HepG2 (cell line): ENCODE data around the gene NFX1. TPM values are rescaled to one million over a fixed set of nuclear protein-coding genes. Genes with fewer than 3 reads are reported as not detected.

Experiments used
- CENPT ChIP-seq: sonication (generic); formaldehyde crosslinking; IDR thresholded peaks from 2 replicates; pipeline ENCODE4 v1.8.0; 2022; ENCODE audit warnings: low read depth, mild to moderate bottlenecking, moderate library complexity, missing genetic modification reagents
- ELF3 ChIP-seq: IDR thresholded peaks from 2 replicates; pipeline ENCODE4 v1.6.1; 2016; ENCODE audit warnings: missing genetic modification reagents, missing compliant biosample characterization
- FOXA3 ChIP-seq: IDR thresholded peaks from 2 replicates; pipeline ENCODE4 v1.6.1; 2016; ENCODE audit warnings: missing genetic modification reagents, missing compliant biosample characterization
- FOXP4 ChIP-seq: sonication (generic); formaldehyde crosslinking; IDR thresholded peaks from 2 replicates; pipeline ENCODE4 v1.4.0; 2020; ENCODE audit warnings: missing genetic modification reagents
- GABPA ChIP-seq, 2 experiments: IDR thresholded peaks; 2 replicates each; pipeline ENCODE4 v1.6.1; 2011 to 2016; ENCODE audit warnings: low read depth in 2 of 2, low read length in 1 of 2, missing biosample characterization in 1 of 2, missing genetic modification characterization in 1 of 2
- KDM3A ChIP-seq: IDR thresholded peaks from 2 replicates; pipeline ENCODE4 v1.6.1; 2018; ENCODE audit warnings: low read depth, missing compliant biosample characterization
- PHB2 ChIP-seq: fragments of 450-650 bp; IDR thresholded peaks from 2 replicates; pipeline ENCODE4 v1.6.1; 2018; ENCODE audit not compliant: partially characterized antibody
- POLR2G ChIP-seq: fragments of 200-400 bp; formaldehyde crosslinking; IDR thresholded peaks from 2 replicates; pipeline ENCODE4 v1.6.1; 2018; ENCODE audit warnings: mild to moderate bottlenecking, low read depth, low read length, moderate library complexity
- RBM39 ChIP-seq: fragments of 200-400 bp; formaldehyde crosslinking; IDR thresholded peaks from one replicate; pipeline ENCODE4 v1.6.1; 2018; ENCODE audit warnings: antibody characterized with exemption, mild to moderate bottlenecking, low read depth, low read length; ENCODE audit not compliant: poor library complexity, severe bottlenecking
- SAFB2 ChIP-seq: sonication (generic); formaldehyde crosslinking; IDR thresholded peaks from 2 replicates; pipeline ENCODE4 v1.5.1; 2020; ENCODE audit warnings: missing genetic modification reagents, low read depth, mild to moderate bottlenecking, borderline replicate concordance
- TP53 ChIP-seq: sonication (generic); formaldehyde crosslinking; conservative IDR thresholded peaks from 2 replicates; pipeline ENCODE4 v1.4.0; 2020; ENCODE audit warnings: missing genetic modification reagents
- YEATS4 ChIP-seq: sonication (generic); formaldehyde crosslinking; IDR thresholded peaks from 2 replicates; pipeline ENCODE4 v1.4.0; 2020; ENCODE audit warnings: missing genetic modification reagents, borderline replicate concordance
- ZBTB44 ChIP-seq: sonication (generic); formaldehyde crosslinking; IDR thresholded peaks from 2 replicates; pipeline ENCODE4 v1.4.0; 2020; ENCODE audit warnings: missing genetic modification reagents
- ZMYM2 ChIP-seq: sonication (generic); formaldehyde crosslinking; IDR thresholded peaks from 2 replicates; pipeline ENCODE4 v1.8.0; 2022; ENCODE audit warnings: mild to moderate bottlenecking, missing genetic modification reagents
- ZNF18 ChIP-seq: sonication (generic); formaldehyde crosslinking; IDR thresholded peaks from 2 replicates; pipeline ENCODE4 v1.8.0; 2022; ENCODE audit warnings: mild to moderate bottlenecking, missing genetic modification reagents; ENCODE audit not compliant: insufficient replicate concordance
- ZNF496 ChIP-seq: sonication (generic); formaldehyde crosslinking; IDR thresholded peaks from 2 replicates; pipeline ENCODE4 v1.8.1; 2023; ENCODE audit warnings: mild to moderate bottlenecking, moderate library complexity, missing genetic modification reagents; ENCODE audit not compliant: insufficient replicate concordance
- ZNF563 ChIP-seq: sonication (generic); formaldehyde crosslinking; IDR thresholded peaks from 2 replicates; pipeline ENCODE4 v1.8.0; 2022; ENCODE audit warnings: mild to moderate bottlenecking, moderate library complexity, missing genetic modification reagents
- ZNF574 ChIP-seq: sonication (generic); formaldehyde crosslinking; IDR thresholded peaks from 2 replicates; pipeline ENCODE4 v1.4.0; 2020; ENCODE audit warnings: missing genetic modification reagents
- ZNF768 ChIP-seq: sonication (generic); formaldehyde crosslinking; IDR thresholded peaks from 2 replicates; pipeline ENCODE4 v1.4.0; 2020; ENCODE audit warnings: missing genetic modification reagents
- ZNF891 ChIP-seq: sonication (generic); formaldehyde crosslinking; IDR thresholded peaks from 2 replicates; pipeline ENCODE4 v1.5.0; 2020; ENCODE audit warnings: mild to moderate bottlenecking, missing genetic modification reagents
- ZSCAN31 ChIP-seq: sonication (generic); formaldehyde crosslinking; IDR thresholded peaks from 2 replicates; pipeline ENCODE4 v1.5.0; 2020; ENCODE audit warnings: low read depth, mild to moderate bottlenecking, missing genetic modification reagents
- polyA plus RNA-seq, 8 experiments: library from polyadenylated mRNA; depleted of rRNA in 3 of 8; stranded (reverse) in 7 of 8; unstranded in 1 of 8; fragments of >200 nt; fragmentation: Illumina TruSeq in 4 of 8; extraction: Trizol in 4 of 8; gene quantifications; 2 replicates each; pipeline versions ENCODE4 v1.2.1 to v1.2.3, GENCODE V29; 2011 to 2016; ENCODE audit warnings: low read depth in 4 of 8, missing spikeins in 1 of 8, mixed read lengths in 1 of 8; ENCODE audit not compliant: insufficient read depth in 1 of 8
- total RNA-seq, 5 experiments: library from RNA; depleted of rRNA; stranded (reverse); fragments of >200 nt; fragmentation: Illumina TruSeq; extraction: Trizol; gene quantifications; 2 replicates each; pipeline ENCODE4 v1.2.3, GENCODE V29; 2016; ENCODE audit warnings: low read depth in 1 of 5

Gene NFX1
- total and polyA plus RNA-seq, 2 of the 13 experiments (the other 11 are each of a cell fraction or from before 2014, with no cell fraction given) = 23.9 to 27.5 TPM

GRCh38 chr9:33264473-33265177, 25.7 kb upstream of the NFX1 start, which contains the start of the genes BAG1 and CHMP5 (continued):
- no peak for TF ChIP-seq RBM39
- TF ChIP-seq FOXA3 (CRISPR knock-in tag) = peak; percentile 25; the same call in 1 of the 2 replicates
- no peak for TF ChIP-seq PHB2
- TF ChIP-seq ZSCAN31 = no peak
- TF ChIP-seq TP53 (CRISPR knock-in tag) = no peak
- TF ChIP-seq ZNF891 (CRISPR knock-in tag) = peak; percentile 5; the same call in 1 of the 2 replicates
- peak; percentile 86 for TF ChIP-seq POLR2G
- TF ChIP-seq ZNF768 (CRISPR knock-in tag) = no peak
- peak; percentile 32; the same call in 1 of the 2 replicates for TF ChIP-seq FOXP4 (CRISPR knock-in tag)
- TF ChIP-seq ZNF18 (CRISPR knock-in tag) = no peak
- peak; percentile 70 for TF ChIP-seq ZNF574 (CRISPR knock-in tag)
- TF ChIP-seq YEATS4 (CRISPR knock-in tag) = peak; percentile 92
- TF ChIP-seq SAFB2 (CRISPR knock-in tag) = no peak
- peak; percentile 82 for TF ChIP-seq GABPA (IDR thresholded peaks at IDR 0.05; ENCODE audit: low read depth, low read length)
- TF ChIP-seq GABPA (CRISPR knock-in tag; IDR thresholded peaks at IDR 0.05; ENCODE audit: low read depth) = peak; percentile 95
- TF ChIP-seq CENPT (CRISPR knock-in tag) = no peak
- no peak for TF ChIP-seq KDM3A (CRISPR knock-in tag)
- no peak for TF ChIP-seq ZNF496
- TF ChIP-seq ZBTB44 (CRISPR knock-in tag) = no peak
- peak; percentile 69 for TF ChIP-seq ZNF563 (CRISPR knock-in tag)
- TF ChIP-seq ELF3 (CRISPR knock-in tag) = peak; percentile 55; the same call in 1 of the 2 replicates
- TF ChIP-seq ZMYM2 (CRISPR knock-in tag) = no peak
